Mucosa of gallbladder (tissue), 1 donor: Measurements from ENCODE around the gene POLR3H. TPM values are rescaled to one million over a fixed set of nuclear protein-coding genes. Genes with fewer than 3 reads are reported as not detected.

Source experiments
- DNase-seq: peaks from one replicate; pipeline ENCODE4 v3.0.0-alpha.2; 2020; ENCODE audit warnings: low spot score
- total RNA-seq: library from RNA; stranded (reverse); gene quantifications from one replicate; pipeline ENCODE4 v1.2.1, GENCODE V29; 2021
- donor health status: DM: no; HTN: no; CAD: no.

POLR3H gene
- total RNA-seq, 1 donor from 2014 or later = 26.0 TPM

DNA sequence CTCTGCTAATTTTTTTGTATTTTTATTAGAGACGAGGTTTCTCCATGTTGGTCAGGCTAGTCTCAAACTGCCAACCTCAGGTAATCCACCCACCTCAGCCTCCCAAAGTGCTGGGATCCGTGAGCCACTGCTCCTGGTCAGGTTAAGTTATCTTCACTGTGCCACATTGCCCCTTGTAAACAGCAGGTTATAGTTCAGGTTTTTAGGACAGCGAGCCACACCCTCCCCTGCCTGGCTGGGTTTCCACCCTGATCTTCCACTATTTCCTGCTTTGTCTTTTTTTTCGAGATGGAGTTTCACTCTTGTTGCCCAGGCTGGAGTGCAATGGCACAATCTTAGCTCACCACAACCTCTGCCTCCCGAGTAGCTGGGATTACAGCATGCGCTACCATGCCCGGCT is 59.2 kb downstream of the POLR3H start:
- DNase-seq = no peak

GRCh38 chr22:41482319-41482935 is 61.8 kb downstream of the POLR3H start:
- DNase-seq = no peak

DNA sequence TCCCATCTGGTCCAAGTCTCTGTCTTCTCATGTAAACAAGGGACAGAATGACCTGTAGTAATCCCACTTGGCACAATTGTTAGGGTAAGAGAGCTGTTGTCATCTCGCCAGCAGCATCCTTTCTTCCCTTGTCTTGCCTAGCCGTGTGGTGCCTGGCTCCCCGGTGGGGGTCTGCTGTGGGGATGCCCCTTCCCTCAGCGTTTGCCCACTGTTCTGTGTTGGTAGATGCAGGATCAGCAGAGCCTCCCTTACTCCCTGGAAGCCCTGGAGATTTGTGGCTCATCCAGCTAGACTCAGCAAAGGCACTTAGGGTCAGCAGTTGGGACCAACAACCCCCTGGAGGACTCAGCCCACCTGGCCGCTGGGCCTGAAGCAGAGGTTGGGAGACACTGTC is 62.3 kb downstream of the POLR3H start:
- DNase-seq = no peak

DNA sequence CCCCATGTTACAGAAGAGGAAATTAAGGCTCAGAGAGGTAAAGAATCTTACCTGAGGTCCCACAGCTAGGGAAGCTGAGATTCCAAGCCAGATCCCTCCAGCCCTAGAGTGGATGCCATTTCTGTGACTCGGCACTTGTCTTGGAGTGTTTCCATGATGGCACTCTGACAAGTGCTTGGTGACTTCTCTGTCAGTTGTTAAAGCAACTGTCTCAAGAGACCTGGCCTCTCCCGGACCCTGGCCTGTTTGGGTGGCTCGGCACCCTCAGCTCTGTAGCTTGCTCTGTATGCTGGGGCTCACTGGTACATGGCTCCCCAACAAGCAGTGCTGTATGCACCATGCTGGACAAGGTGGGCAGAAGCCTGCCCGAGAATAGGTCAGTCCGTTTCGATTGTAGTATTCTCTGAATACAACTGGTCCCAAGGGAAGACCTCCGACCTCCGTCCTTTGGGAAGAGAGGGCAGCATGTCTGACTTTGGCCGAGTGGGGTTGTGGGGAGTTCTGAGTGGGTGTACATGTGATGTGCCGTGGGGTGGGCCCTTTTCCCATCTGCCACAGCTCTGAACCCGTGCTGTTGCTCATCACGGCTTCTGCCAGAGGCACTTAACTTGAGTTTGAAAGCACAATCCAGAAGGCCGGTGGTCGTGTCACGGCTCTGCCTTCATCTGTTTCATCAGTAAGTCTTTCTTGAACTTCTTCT is 63.0 kb downstream of the POLR3H start:
- DNase-seq = no peak

DNA sequence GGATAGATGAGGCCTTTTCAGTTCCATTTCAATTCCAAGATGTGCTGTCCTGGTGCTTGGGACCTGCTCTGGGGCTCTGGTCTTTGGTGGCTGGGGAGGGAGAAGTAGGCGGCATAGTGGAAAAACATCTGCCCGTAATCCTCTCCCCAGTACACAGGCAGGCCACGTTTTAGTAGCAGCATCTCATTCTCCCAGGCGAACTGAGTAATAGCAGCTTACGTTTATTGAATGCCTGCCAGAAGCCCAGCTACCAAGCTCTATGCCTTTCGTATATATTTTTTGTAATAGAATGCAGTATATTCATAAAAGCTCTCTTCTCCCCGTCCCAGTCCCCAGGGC is 63.9 kb downstream of the POLR3H start:
- no peak for DNase-seq

GRCh38 chr22:41479671-41480396 is 64.4 kb downstream of the POLR3H start:
- DNase-seq = no peak

GRCh38 chr22:41478891-41479521 is 65.3 kb downstream of the POLR3H start:
- DNase-seq = no peak

- no peak for DNase-seq
Observed at GRCh38 chr22:41478473-41478872, 65.8 kb downstream of the POLR3H start.

Other genes with a start within 250 kb of the POLR3H start
- 80.3 TPM for gene ZC3H7B, start 242.9 kb downstream of the POLR3H start, total RNA-seq
- 28.4 TPM for gene TEF, start 162.5 kb downstream of the POLR3H start, total RNA-seq
- gene TOB2, start 97.7 kb downstream of the POLR3H start, total RNA-seq = 131 TPM
- gene PHF5A, start 75.8 kb downstream of the POLR3H start, total RNA-seq = 29.1 TPM
- gene ACO2, start 75.4 kb downstream of the POLR3H start, total RNA-seq = 172 TPM
- 3.7 TPM for gene CSDC2, start 16.5 kb upstream of the POLR3H start, total RNA-seq
- 80.4 TPM for gene PMM1, start 45.4 kb upstream of the POLR3H start, total RNA-seq
- gene DESI1, start 76.6 kb upstream of the POLR3H start, total RNA-seq = 39.4 TPM
- 170 TPM for gene XRCC6, start 76.8 kb upstream of the POLR3H start, total RNA-seq
- gene SNU13, start 144.4 kb upstream of the POLR3H start, total RNA-seq = 109 TPM
- gene MEI1, start 155.0 kb upstream of the POLR3H start, total RNA-seq = 1.4 TPM